Effector CD4-positive, alpha-beta T cell (primary cell): ENCODE measurements around the gene ZNF438.

Experiments used
- DNase-seq: peaks from one replicate; pipeline ENCODE4 v3.0.0-alpha.2; 2020

ZNF438 gene

GRCh38 chr10:30877111-30877510, 154.6 kb downstream of the ZNF438 start:
- no peak for DNase-seq

GRCh38 chr10:30873411-30873810, 158.3 kb downstream of the ZNF438 start:
- no peak for DNase-seq

- no peak for DNase-seq
Measured at GRCh38 chr10:30870896-30871295, 160.8 kb downstream of the ZNF438 start.

- no peak for DNase-seq
Measured at GRCh38 chr10:30869566-30869965, 162.1 kb downstream of the ZNF438 start.

- DNase-seq, result no peak
Measured at GRCh38 chr10:30868611-30869010, 163.1 kb downstream of the ZNF438 start.

GRCh38 chr10:30866896-30867295, 164.8 kb downstream of the ZNF438 start:
- no peak for DNase-seq

GRCh38 chr10:30865141-30865926, 166.3 kb downstream of the ZNF438 start:
- DNase-seq, result no peak

GRCh38 chr10:30863516-30864210, 168.0 kb downstream of the ZNF438 start:
- DNase-seq, result no peak

GRCh38 chr10:30862486-30862885, 169.2 kb downstream of the ZNF438 start:
- no peak for DNase-seq

GRCh38 chr10:30861976-30862375, 169.7 kb downstream of the ZNF438 start:
- DNase-seq, result no peak

- DNase-seq, result no peak
Measured at GRCh38 chr10:30861221-30861620, 170.4 kb downstream of the ZNF438 start.

GRCh38 chr10:30858499-30858898, 173.2 kb downstream of the ZNF438 start:
- DNase-seq, result no peak

- DNase-seq, result no peak
Measured at GRCh38 chr10:30857803-30858202, 173.9 kb downstream of the ZNF438 start.

- no peak for DNase-seq
Measured at GRCh38 chr10:30855131-30855530, 176.5 kb downstream of the ZNF438 start.

GRCh38 chr10:30854656-30855055, 177.0 kb downstream of the ZNF438 start:
- DNase-seq, result no peak

- no peak for DNase-seq
Measured at GRCh38 chr10:30853066-30853465, 178.6 kb downstream of the ZNF438 start.

GRCh38 chr10:30850776-30851175, 180.9 kb downstream of the ZNF438 start:
- DNase-seq, result no peak

GRCh38 chr10:30849231-30850035, 182.2 kb downstream of the ZNF438 start:
- DNase-seq, result no peak

- DNase-seq, result no peak
Measured at GRCh38 chr10:30848396-30849032, 183.2 kb downstream of the ZNF438 start.

- no peak for DNase-seq
Measured at GRCh38 chr10:30847642-30848041, 184.0 kb downstream of the ZNF438 start.

- DNase-seq, result no peak
Measured at GRCh38 chr10:30847199-30847598, 184.5 kb downstream of the ZNF438 start.

- DNase-seq, result no peak
Measured at GRCh38 chr10:30846710-30847109, 185.0 kb downstream of the ZNF438 start.

GRCh38 chr10:30842894-30843293, 188.8 kb downstream of the ZNF438 start:
- no peak for DNase-seq
